H9 (cell line): ENCODE data around the gene FGF12. TPM values are rescaled to one million over a fixed set of nuclear protein-coding genes. Genes with fewer than 3 reads are reported as not detected.
A peak's percentile ranks its signal among the peaks of the same experiment; 100 is the strongest.

ENCODE experiments used
- DNase-seq: peaks from one replicate; pipeline ENCODE4 v3.0.0-alpha.2; 2017
- H2AFZ ChIP-seq: one replicate; pipeline ENCODE4 v1.6.1; 2013; ENCODE audit warnings: mild to moderate bottlenecking, low read length, control low read depth, moderate library complexity
- H2AK5ac ChIP-seq: 2 replicates; pipeline ENCODE4 v1.6.1; 2013; ENCODE audit warnings: low read length, control low read depth, mixed read lengths; ENCODE audit not compliant: insufficient read length
- H2BK120ac ChIP-seq: one replicate; pipeline ENCODE4 v1.6.1; 2013; ENCODE audit warnings: low read depth, mild to moderate bottlenecking, low read length, control low read depth, inconsistent platforms; ENCODE audit not compliant: poor library complexity, severe bottlenecking
- H2BK12ac ChIP-seq: 2 replicates; pipeline ENCODE4 v1.6.1; 2013; ENCODE audit warnings: low read length, control low read depth, mixed read lengths, low read depth; ENCODE audit not compliant: insufficient read length
- H2BK15ac ChIP-seq: 2 replicates; pipeline ENCODE4 v1.6.1; 2013; ENCODE audit warnings: low read depth, low read length, control low read depth
- H2BK20ac ChIP-seq: one replicate; pipeline ENCODE4 v1.6.1; 2013; ENCODE audit warnings: low read depth, mild to moderate bottlenecking, low read length, control low read depth, inconsistent platforms; ENCODE audit not compliant: poor library complexity, severe bottlenecking
- H2BK5ac ChIP-seq: 2 replicates; pipeline ENCODE4 v1.6.1; 2013; ENCODE audit warnings: low read length, control low read depth, mixed read lengths; ENCODE audit not compliant: insufficient read length
- H3K14ac ChIP-seq: 2 replicates; pipeline ENCODE4 v1.6.1; 2013; ENCODE audit warnings: low read length, control low read depth; ENCODE audit not compliant: insufficient read depth
- H3K18ac ChIP-seq: 2 replicates; pipeline ENCODE4 v1.6.1; 2013; ENCODE audit warnings: low read depth, mild to moderate bottlenecking, mixed read lengths, low read length, control low read depth; ENCODE audit not compliant: insufficient read length
- H3K23ac ChIP-seq: 2 replicates; pipeline ENCODE4 v1.6.1; 2013; ENCODE audit warnings: low read length, control low read depth, mixed read lengths, low read depth; ENCODE audit not compliant: insufficient read length
- H3K23me2 ChIP-seq: 2 replicates; pipeline ENCODE4 v1.6.1; 2013; ENCODE audit warnings: low read depth, mild to moderate bottlenecking, mixed read lengths, low read length, control low read depth; ENCODE audit not compliant: insufficient read length, poor library complexity, severe bottlenecking
- H3K27ac ChIP-seq: 2 replicates; pipeline ENCODE4 v1.5.1; 2013; ENCODE audit warnings: low read length, control low read depth, mixed read lengths, low read depth; ENCODE audit not compliant: insufficient read length
- H3K27me3 ChIP-seq: 2 replicates; pipeline ENCODE4 v1.6.1; 2013; ENCODE audit warnings: low read length, control low read depth, inconsistent platforms; ENCODE audit not compliant: insufficient read depth
- H3K4ac ChIP-seq: 2 replicates; pipeline ENCODE4 v1.6.1; 2013; ENCODE audit warnings: low read depth, mild to moderate bottlenecking, control low read depth, inconsistent platforms, low read length, moderate library complexity
- H3K4me1 ChIP-seq: 2 replicates; pipeline ENCODE4 v1.6.1; 2013; ENCODE audit warnings: low read length, control low read depth, inconsistent platforms; ENCODE audit not compliant: insufficient read depth
- H3K4me2 ChIP-seq: 2 replicates; pipeline ENCODE4 v1.6.1; 2013; ENCODE audit warnings: low read length, control low read depth, mixed read lengths; ENCODE audit not compliant: insufficient read length, insufficient read depth
- H3K56ac ChIP-seq: 2 replicates; pipeline ENCODE4 v1.6.1; 2013; ENCODE audit warnings: low read depth, mild to moderate bottlenecking, mixed read lengths, low read length, control low read depth; ENCODE audit not compliant: insufficient read length
- H3K79me1 ChIP-seq: 2 replicates; pipeline ENCODE4 v1.6.1; 2013; ENCODE audit warnings: low read depth, mild to moderate bottlenecking, moderate library complexity, low read length, control low read depth, inconsistent platforms; ENCODE audit not compliant: insufficient read depth, poor library complexity, severe bottlenecking
- H3K79me2 ChIP-seq: 2 replicates; pipeline ENCODE4 v1.6.1; 2013; ENCODE audit warnings: low read length, control low read depth, inconsistent platforms; ENCODE audit not compliant: insufficient read depth
- H3K9ac ChIP-seq: 2 replicates; pipeline ENCODE4 v1.6.1; 2013; ENCODE audit warnings: low read length, control low read depth, mixed read lengths; ENCODE audit not compliant: insufficient read length; ENCODE audit errors: extremely low read depth
- H3K9me3 ChIP-seq: one replicate; pipeline ENCODE4 v1.6.1; 2013; ENCODE audit warnings: low read depth, low read length, inconsistent platforms; ENCODE audit not compliant: control insufficient read depth
- H3T11ph ChIP-seq: one replicate; pipeline ENCODE4 v1.6.1; 2013; ENCODE audit warnings: mild to moderate bottlenecking, low read length, control low read depth, inconsistent platforms
- H4K20me1 ChIP-seq: one replicate; pipeline ENCODE4 v1.6.1; 2013; ENCODE audit not compliant: control insufficient read depth, insufficient read length, insufficient read depth
- H4K5ac ChIP-seq: 2 replicates; pipeline ENCODE4 v1.6.1; 2013; ENCODE audit warnings: low read depth, mild to moderate bottlenecking, mixed read lengths, low read length, control low read depth; ENCODE audit not compliant: insufficient read length
- H4K8ac ChIP-seq: replicated peaks from 2 replicates; pipeline ENCODE4 v1.6.1; 2013; ENCODE audit warnings: low read length, control low read depth, mixed read lengths, low read depth; ENCODE audit not compliant: insufficient read length
- H4K91ac ChIP-seq: 2 replicates; pipeline ENCODE4 v1.6.1; 2013; ENCODE audit warnings: low read depth, mild to moderate bottlenecking, moderate library complexity, mixed read lengths, low read length, control low read depth; ENCODE audit not compliant: insufficient read length
- H3K27ac Mint-ChIP-seq, 3 experiments: 2 replicates in 2 of 3; 3 replicates in 1 of 3; pipeline ENCODE4 v1.8.0; 2020 to 2021; ENCODE audit warnings: mixed read lengths in 3 of 3, mild to moderate bottlenecking in 1 of 3, moderate library complexity in 1 of 3
- H3K27me3 Mint-ChIP-seq: 2 replicates; pipeline ENCODE4 v1.8.0; 2021; ENCODE audit warnings: low read depth, mild to moderate bottlenecking, moderate library complexity, mixed read lengths
- H3K36me3 Mint-ChIP-seq, 3 experiments: 2 replicates in 2 of 3; 3 replicates in 1 of 3; pipeline ENCODE4 v1.8.0; 2020 to 2021; ENCODE audit warnings: low read depth in 3 of 3, mixed read lengths in 3 of 3; ENCODE audit not compliant: insufficient read depth in 1 of 3
- H3K4me1 Mint-ChIP-seq, 2 experiments: 2 replicates each; pipeline ENCODE4 v1.8.0; 2020; ENCODE audit warnings: mixed read lengths in 2 of 2
- H3K4me3 Mint-ChIP-seq, 2 experiments: 2 replicates in 1 of 2; 3 replicates in 1 of 2; pipeline ENCODE4 v1.8.0; 2020 to 2021; ENCODE audit warnings: mild to moderate bottlenecking in 2 of 2, mixed read lengths in 2 of 2, moderate library complexity in 1 of 2
- H3K9me3 Mint-ChIP-seq, 2 experiments: 2 replicates in 1 of 2; 3 replicates in 1 of 2; pipeline ENCODE4 v1.8.0; 2020; ENCODE audit warnings: mild to moderate bottlenecking in 2 of 2, mixed read lengths in 2 of 2, moderate library complexity in 1 of 2
- CTCF ChIP-seq: fragments of 200-600 bp; sonication (generic); conservative IDR thresholded peaks from 3 replicates; pipeline ENCODE4 v1.8.0; 2021; ENCODE audit warnings: antibody characterized with exemption, mild to moderate bottlenecking
- WGBS: extraction: QIAGEN DNeasy Blood & Tissue Kit; methylation state at CpG from one replicate; pipeline ENCODE4 v1.1.7; 2013; ENCODE audit warnings: missing lambda C conversion rate, low lambda C conversion rate, mixed read lengths; ENCODE audit not compliant: insufficient read length; ENCODE audit errors: extremely low coverage; 5-methylcytosine and 5-hydroxymethylcytosine counted together
- total RNA-seq: library from RNA; stranded (reverse); gene quantifications from 2 replicates; pipeline ENCODE4 v1.2.1, GENCODE V29; 2021

FGF12 gene
- total RNA-seq, 1 experiment from 2014 or later, result 5.6 TPM

- Histone ChIP-seq H3K23ac (no peak overlapping the region), H2BK120ac (no peak overlapping the region), H3K79me1 (no peaks in the 10 kb centered on the region), H3K14ac (no peak overlapping the region), H3K79me2 (no peaks in the 10 kb centered on the region), H2AK5ac (no peak overlapping the region), H4K8ac (no peak overlapping the region), H2BK15ac (no peak overlapping the region), H3K56ac (no peak overlapping the region), H3K4ac (no peak overlapping the region), H2BK20ac (no peak overlapping the region), H4K20me1 (no peaks in the 10 kb centered on the region), H3K18ac (no peak overlapping the region), H3K4me2 (no peak overlapping the region), H2AFZ (no peak overlapping the region), H3K9ac (no peak overlapping the region), H4K91ac (no peak overlapping the region), H2BK12ac (no peak overlapping the region), H3K27me3 (no peaks in the 10 kb centered on the region), H2BK5ac (no peak overlapping the region), H3K27ac (no peak overlapping the region), H3K9me3 (no peaks in the 10 kb centered on the region), H3K4me1 (no peaks in the 10 kb centered on the region; the same call in 1 of the 2 replicates), H3K23me2 (no peaks in the 10 kb centered on the region), H4K5ac (no peak overlapping the region), H3T11ph (no peak overlapping the region)
- H3K4me3 Mint-ChIP-seq, result no peak overlapping the region
- H3K4me1 Mint-ChIP-seq, result peaks cover 11 to 15% of the 10 kb centered on the region in 2 experiments
- no peaks in the 10 kb centered on the region for H3K36me3 Mint-ChIP-seq
- no peak for TF ChIP-seq CTCF
- no peak for DNase-seq
- H3K9me3 Mint-ChIP-seq, result no peaks in the 10 kb centered on the region
- WGBS, result no CpG with 5 or more reads among the region's 10 CpGs
- no peaks in the 10 kb centered on the region; the same call in 1 of the 2 replicates for H3K27me3 Mint-ChIP-seq
- peak overlapping the region in 1 of 3 experiments; percentile 79; a peak in 2 of 7 replicates for H3K27ac Mint-ChIP-seq
These were observed 281.3 kb downstream of the FGF12 start for GRCh38 chr3:192445770-192446644.
